MM.1S (cell line): Measurements from ENCODE around the gene LYZL4.
A peak's percentile ranks its signal among the peaks of the same experiment; 100 is the strongest.

ENCODE experiments used
- DNase-seq: peaks from one replicate; pipeline ENCODE4 v3.0.0-alpha.2; 2015
- H2AFZ ChIP-seq: fragments of 300-600 bp; sonication (generic); 2 replicates; pipeline ENCODE4 v1.6.0; 2016; ENCODE audit warnings: antibody characterized with exemption, low read length
- H3F3A ChIP-seq: fragments of 300-600 bp; sonication (generic); 2 replicates; pipeline ENCODE4 v1.6.1; 2016; ENCODE audit warnings: mild to moderate bottlenecking, antibody characterized with exemption, low read length, moderate library complexity, mixed read lengths; ENCODE audit not compliant: insufficient read depth
- H3K27ac ChIP-seq: fragments of 300-600 bp; sonication (generic); 2 replicates; pipeline ENCODE4 v1.5.1; 2016; ENCODE audit warnings: mild to moderate bottlenecking, low read length
- H3K27me3 ChIP-seq: fragments of 300-600 bp; sonication (generic); replicated peaks from 2 replicates; pipeline ENCODE4 v1.6.0; 2016; ENCODE audit warnings: low read length; ENCODE audit not compliant: insufficient read depth
- H3K36me3 ChIP-seq: fragments of 300-600 bp; sonication (generic); replicated peaks from 2 replicates; pipeline ENCODE4 v1.6.1; 2016; ENCODE audit warnings: mild to moderate bottlenecking, low read length, mixed read lengths; ENCODE audit not compliant: insufficient read depth
- H3K4me1 ChIP-seq: fragments of 300-600 bp; sonication (generic); 2 replicates; pipeline ENCODE4 v1.6.1; 2016; ENCODE audit warnings: low read length, mixed read lengths
- H3K4me2 ChIP-seq: fragments of 300-600 bp; sonication (generic); 2 replicates; pipeline ENCODE4 v1.6.0; 2016; ENCODE audit warnings: low read depth, low read length
- H3K4me3 ChIP-seq: fragments of 300-600 bp; sonication (generic); 2 replicates; pipeline ENCODE4 v1.5.1; 2016; ENCODE audit warnings: low read length, mixed read lengths
- H3K79me2 ChIP-seq: fragments of 300-600 bp; sonication (generic); 2 replicates; pipeline ENCODE4 v1.6.1; 2016; ENCODE audit warnings: mixed run types, low read length, mixed read lengths
- H3K9ac ChIP-seq: fragments of 300-600 bp; sonication (generic); 2 replicates; pipeline ENCODE4 v1.6.1; 2016; ENCODE audit warnings: low read length, mixed read lengths
- H3K9me2 ChIP-seq: fragments of 300-600 bp; sonication (generic); replicated peaks from 2 replicates; pipeline ENCODE4 v1.6.1; 2016; ENCODE audit warnings: mild to moderate bottlenecking, low read length, mixed read lengths; ENCODE audit not compliant: insufficient read depth
- H3K9me3 ChIP-seq: fragments of 300-600 bp; sonication (generic); replicated peaks from 2 replicates; pipeline ENCODE4 v1.6.1; 2016; ENCODE audit warnings: mild to moderate bottlenecking, low read length, mixed read lengths; ENCODE audit not compliant: insufficient read depth
- H4K20me1 ChIP-seq: fragments of 300-600 bp; sonication (generic); 2 replicates; pipeline ENCODE4 v1.6.1; 2016; ENCODE audit warnings: mild to moderate bottlenecking, low read length, moderate library complexity, mixed read lengths; ENCODE audit not compliant: insufficient read depth
- CTCF ChIP-seq: fragments of 300-600 bp; sonication (generic); IDR thresholded peaks from 2 replicates; pipeline ENCODE4 v1.5.1; 2016; ENCODE audit warnings: antibody characterized with exemption, low read length, mixed read lengths
- EZH2 ChIP-seq: fragments of 300-600 bp; sonication (generic); optimal IDR thresholded peaks from 2 replicates; pipeline ENCODE3; 2017; ENCODE audit warnings: low read depth, mild to moderate bottlenecking, antibody characterized with exemption, low read length, mixed read lengths
- EZH2phosphoT487 ChIP-seq: fragments of 300-600 bp; sonication (generic); IDR thresholded peaks from 2 replicates; pipeline ENCODE4 v1.6.1; 2018; ENCODE audit warnings: antibody characterized with exemption, low read length

Gene LYZL4

GRCh38 chr3:42443819-42444436 lies 33.5 kb upstream of the LYZL4 start:
- H3K79me2 ChIP-seq: no peaks in the 10 kb centered on the region
- no peak overlapping the region for H3K4me2 ChIP-seq
- H3K36me3 ChIP-seq: no peaks in the 10 kb centered on the region
- no peaks in the 10 kb centered on the region for H4K20me1 ChIP-seq
- no peaks in the 10 kb centered on the region for H3K4me1 ChIP-seq
- H3K9me2 ChIP-seq: no peaks in the 10 kb centered on the region
- H3K9me3 ChIP-seq: no peaks in the 10 kb centered on the region
- no peak overlapping the region for H2AFZ ChIP-seq
- no peak overlapping the region for H3K9ac ChIP-seq
- peak; percentile 75 for DNase-seq
- no peaks in the 10 kb centered on the region for H3F3A ChIP-seq
- H3K27me3 ChIP-seq: no peaks in the 10 kb centered on the region
- TF ChIP-seq CTCF (peak; percentile 99), EZH2phosphoT487 (no peak)
- no peak overlapping the region for H3K27ac ChIP-seq
- H3K4me3 ChIP-seq: no peak overlapping the region

GRCh38 chr3:42443292-42443691 lies 32.9 kb upstream of the LYZL4 start:
- H3K27ac ChIP-seq: no peak overlapping the region
- no peaks in the 10 kb centered on the region for H3K36me3 ChIP-seq
- H3F3A ChIP-seq: no peaks in the 10 kb centered on the region
- H3K4me1 ChIP-seq: no peaks in the 10 kb centered on the region
- no peak overlapping the region for H2AFZ ChIP-seq
- TF ChIP-seq CTCF (no peak), EZH2phosphoT487 (no peak), EZH2 (no peak)
- H3K4me2 ChIP-seq: no peak overlapping the region
- DNase-seq: no peak
- no peak overlapping the region for H3K4me3 ChIP-seq
- no peaks in the 10 kb centered on the region for H3K9me3 ChIP-seq
- no peaks in the 10 kb centered on the region for H3K9me2 ChIP-seq
- no peaks in the 10 kb centered on the region for H3K79me2 ChIP-seq
- H3K9ac ChIP-seq: no peak overlapping the region
- H4K20me1 ChIP-seq: no peaks in the 10 kb centered on the region
- no peaks in the 10 kb centered on the region for H3K27me3 ChIP-seq

GRCh38 chr3:42442640-42443039 lies 32.2 kb upstream of the LYZL4 start:
- H3K79me2 ChIP-seq: no peaks in the 10 kb centered on the region
- no peak for DNase-seq
- H4K20me1 ChIP-seq: no peaks in the 10 kb centered on the region

More at GRCh38 chr3:42442640-42443039, 32.2 kb upstream of the LYZL4 start:
- TF ChIP-seq EZH2phosphoT487: no peak
- TF ChIP-seq EZH2: no peak
- no peak for TF ChIP-seq CTCF
- H3K27ac ChIP-seq: no peak overlapping the region
- H3K36me3 ChIP-seq: no peaks in the 10 kb centered on the region
- no peak overlapping the region for H3K4me2 ChIP-seq
- H2AFZ ChIP-seq: no peak overlapping the region
- no peaks in the 10 kb centered on the region for H3K9me2 ChIP-seq
- no peak overlapping the region for H3K4me3 ChIP-seq
- no peaks in the 10 kb centered on the region for H3K4me1 ChIP-seq
- H3F3A ChIP-seq: no peaks in the 10 kb centered on the region
- H3K9me3 ChIP-seq: no peaks in the 10 kb centered on the region
- H3K9ac ChIP-seq: no peak overlapping the region
- H3K27me3 ChIP-seq: no peaks in the 10 kb centered on the region
